C4-2B (cell line): Measurements from ENCODE around the gene FAM200C.
"Not testable (repeated sequence)": the region's sequence is repeated elsewhere in the genome, so short reads cannot be mapped to it uniquely, and the experiment has no call there.

Source experiments
- H3K27ac ChIP-seq: fragments of 450-650 bp; 2 replicates; pipeline ENCODE4 v1.5.1; 2017
- CTCF ChIP-seq: fragments of 450-650 bp; conservative IDR thresholded peaks from 2 replicates; pipeline ENCODE4 v1.5.1; 2017; ENCODE audit warnings: mild to moderate bottlenecking
- ZFX ChIP-seq: fragments of 450-650 bp; IDR thresholded peaks from 2 replicates; pipeline ENCODE4 v1.6.1; 2017

FAM200C gene

GRCh38 chr5:160441311-160441781 lies 41.5 kb upstream of the FAM200C start:
- no peak for TF ChIP-seq ZFX
- TF ChIP-seq CTCF, result no peak
- no peak overlapping the region for H3K27ac ChIP-seq

GRCh38 chr5:160439205-160439600 lies 39.3 kb upstream of the FAM200C start:
- no peak overlapping the region for H3K27ac ChIP-seq
- no peak for TF ChIP-seq ZFX
- TF ChIP-seq CTCF, result peak; percentile 93

- no peak for TF ChIP-seq ZFX
- peak; percentile 76 for TF ChIP-seq CTCF
- no peak overlapping the region for H3K27ac ChIP-seq
Observed at GRCh38 chr5:160438316-160439204, 38.7 kb upstream of the FAM200C start.

- no peak for TF ChIP-seq ZFX
- TF ChIP-seq CTCF, result no peak
Observed at GRCh38 chr5:160437271-160437670, 37.4 kb upstream of the FAM200C start.

GRCh38 chr5:160436661-160437060 lies 36.8 kb upstream of the FAM200C start:
- H3K27ac ChIP-seq, result not testable (repeated sequence)

More at GRCh38 chr5:160437271-160437670, 37.4 kb upstream of the FAM200C start:
- H3K27ac ChIP-seq, result no peak overlapping the region

GRCh38 chr5:160436017-160436416 lies 36.2 kb upstream of the FAM200C start:
- no peak overlapping the region for H3K27ac ChIP-seq
- TF ChIP-seq CTCF, result no peak
- TF ChIP-seq ZFX, result no peak

GRCh38 chr5:160435532-160435931 lies 35.7 kb upstream of the FAM200C start:
- no peak for TF ChIP-seq CTCF
- no peak overlapping the region for H3K27ac ChIP-seq

- no peak for TF ChIP-seq CTCF
- no peak for TF ChIP-seq ZFX
- H3K27ac ChIP-seq, result no peak overlapping the region
Observed at GRCh38 chr5:160434022-160434531, 34.2 kb upstream of the FAM200C start.
